ENCODE data around the gene KCNC1. TPM values are rescaled to one million over a fixed set of nuclear protein-coding genes. Genes with fewer than 3 reads are reported as not detected.
A peak's percentile ranks its signal among the peaks of the same experiment; 100 is the strongest.

KCNC1 gene
- total and polyA plus RNA-seq, 2 experiments from 2014 or later, result 0.11 TPM; not detected in 1

GRCh38 chr11:17693531-17693930, 41.0 kb upstream of the KCNC1 start:
- no peaks in the 10 kb centered on the region for H3F3A ChIP-seq (replicated peaks; ENCODE audit: low read depth)
- peaks cover 57% of the 10 kb centered on the region for H3K27me3 ChIP-seq (ENCODE audit: insufficient read depth)
- peaks cover 3% of the 10 kb centered on the region; the same call in 1 of the 2 replicates for H4K20me1 ChIP-seq (replicated peaks; ENCODE audit: insufficient read depth)
- H3K9me3 Mint-ChIP-seq, result no peaks in the 10 kb centered on the region
- H3K4me1 ChIP-seq (ENCODE audit: insufficient read depth), result no peaks in the 10 kb centered on the region
- H3K36me3 ChIP-seq (ENCODE audit: insufficient read depth), result no peaks in the 10 kb centered on the region
- no peak for TF ChIP-seq EZH2phosphoT487 (IDR thresholded peaks at IDR 0.05; ENCODE audit: unreplicated experiment)
- TF ChIP-seq ZNF331 (CRISPR knock-in tag; IDR thresholded peaks at IDR 0.05; ENCODE audit: low read depth), result no peak
- H3K27ac Mint-ChIP-seq, result no peak overlapping the region
- H3K27me3 Mint-ChIP-seq (ENCODE audit: insufficient read depth, low read depth, poor library complexity), result peaks cover 28% of the 10 kb centered on the region
- H3K4me2 ChIP-seq, result no peak overlapping the region
- no peak overlapping the region for H3K4me3 ChIP-seq
- no peaks in the 10 kb centered on the region for H3K79me2 ChIP-seq (replicated peaks; ENCODE audit: insufficient read depth)
- ATAC-seq (no peak), DNase-seq (ENCODE audit: low spot score) (no peak)
- H3K36me3 Mint-ChIP-seq (ENCODE audit: low read depth), result no peaks in the 10 kb centered on the region
- no peak overlapping the region for H3K4me3 Mint-ChIP-seq
- no peaks in the 10 kb centered on the region for H3K9me2 ChIP-seq (ENCODE audit: insufficient read depth)
- no peak overlapping the region for H2AFZ ChIP-seq
- no peak overlapping the region for H3K27ac ChIP-seq (ENCODE audit: low read depth)
- 0 out of 3 replicates have a peak, but pooled peaks cover 4% of the 10 kb centered on the region for H3K4me1 Mint-ChIP-seq

- no peak overlapping the region for H3K27ac ChIP-seq (ENCODE audit: low read depth)
- no peaks in the 10 kb centered on the region for H3K36me3 Mint-ChIP-seq (ENCODE audit: low read depth)
- no peaks in the 10 kb centered on the region for H3F3A ChIP-seq (replicated peaks; ENCODE audit: low read depth)
- no peak overlapping the region for H3K27ac Mint-ChIP-seq
- peak overlapping the region; percentile 66; the same call in 1 of the 3 replicates for H3K4me3 Mint-ChIP-seq
- no peaks in the 10 kb centered on the region for H3K9me3 Mint-ChIP-seq
- ATAC-seq (no peak), DNase-seq (ENCODE audit: low spot score) (no peak)
- no peak overlapping the region for H2AFZ ChIP-seq
- H3K79me2 ChIP-seq (replicated peaks; ENCODE audit: insufficient read depth), result no peaks in the 10 kb centered on the region
- no peaks in the 10 kb centered on the region for H3K36me3 ChIP-seq (ENCODE audit: insufficient read depth)
- peaks cover 28% of the 10 kb centered on the region for H3K27me3 Mint-ChIP-seq (ENCODE audit: insufficient read depth, low read depth, poor library complexity)
- H4K20me1 ChIP-seq (replicated peaks; ENCODE audit: insufficient read depth), result peaks cover 3% of the 10 kb centered on the region; the same call in 1 of the 2 replicates
- H3K9me2 ChIP-seq (ENCODE audit: insufficient read depth), result no peaks in the 10 kb centered on the region
- no peak overlapping the region for H3K4me2 ChIP-seq
- peaks cover 57% of the 10 kb centered on the region for H3K27me3 ChIP-seq (ENCODE audit: insufficient read depth)
- H3K4me1 Mint-ChIP-seq, result 0 out of 3 replicates have a peak, but pooled peaks cover 4% of the 10 kb centered on the region
- no peaks in the 10 kb centered on the region for H3K4me1 ChIP-seq (ENCODE audit: insufficient read depth)
- no peak overlapping the region for H3K4me3 ChIP-seq
- no peak for TF ChIP-seq ETS1 (IDR thresholded peaks at IDR 0.05)
- TF ChIP-seq JUNB (IDR thresholded peaks at IDR 0.05; ENCODE audit: unreplicated experiment), result no peak
- TF ChIP-seq NANOG (IDR thresholded peaks at IDR 0.05; ENCODE audit: borderline replicate concordance), result no peak
- no peak for TF ChIP-seq ZNF331 (CRISPR knock-in tag; IDR thresholded peaks at IDR 0.05; ENCODE audit: low read depth)
- TF ChIP-seq EZH2phosphoT487 (IDR thresholded peaks at IDR 0.05; ENCODE audit: unreplicated experiment), result no peak
- no peak for TF ChIP-seq ZNF114 (CRISPR knock-in tag; IDR thresholded peaks at IDR 0.05)
- TF ChIP-seq EZH2 (IDR thresholded peaks at IDR 0.05; ENCODE audit: low read depth, unreplicated experiment), result no peak
- TF ChIP-seq CTCF (conservative IDR thresholded peaks at IDR 0.05; ENCODE audit: low read depth in 2 of 2), result no peak
- no peak for TF ChIP-seq REST (IDR thresholded peaks at IDR 0.05; ENCODE audit: unreplicated experiment)
- TF ChIP-seq POLR2AphosphoS5 (IDR thresholded peaks at IDR 0.05; ENCODE audit: low read depth), result no peak
These were observed 40.0 kb upstream of the KCNC1 start for GRCh38 chr11:17694494-17695110.

Data from GM23338 (cell line).